Suppressor macrophage (primary cell): ENCODE data around the gene HFE.
A peak's percentile ranks its signal among the peaks of the same experiment; 100 is the strongest.
"Not testable (repeated sequence)": the region's sequence is repeated elsewhere in the genome, so short reads cannot be mapped to it uniquely, and the experiment has no call there.

Experiments used
- DNase-seq, 4 experiments: peaks; one replicate each; pipeline ENCODE4 v3.0.0-alpha.2; 2020 to 2022

Gene HFE

GRCh38 chr6:26113570-26113969 is 26.3 kb downstream of the HFE start:
- no peak for DNase-seq

DNA sequence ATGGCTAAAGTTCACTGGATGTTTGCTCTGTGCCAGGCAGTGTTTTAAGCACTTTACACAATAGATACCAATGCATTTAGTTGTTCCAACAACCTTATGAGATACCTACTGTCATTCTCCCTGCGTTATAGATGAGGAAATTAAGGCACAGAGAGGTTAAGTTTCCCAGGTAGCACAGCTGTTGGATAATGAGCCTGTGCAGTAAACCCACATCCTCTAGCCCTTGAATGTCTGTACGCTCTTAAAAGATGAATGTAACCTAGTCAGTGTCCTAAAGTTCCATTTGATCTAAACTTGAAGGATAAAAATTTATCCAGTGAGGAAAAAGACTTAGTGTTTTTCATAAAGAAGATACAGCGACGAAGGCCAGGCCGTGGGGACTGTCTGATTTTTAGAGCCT is 28.0 kb downstream of the HFE start:
- DNase-seq, result no peak

GRCh38 chr6:26116267-26116666 is 29.0 kb downstream of the HFE start:
- DNase-seq, result no peak

GRCh38 chr6:26118999-26119398 is 31.8 kb downstream of the HFE start:
- peak in 2 of 4 experiments; percentile 14 to 18 for DNase-seq

- not testable (repeated sequence) for DNase-seq
Observed at GRCh38 chr6:26120115-26120514, 32.9 kb downstream of the HFE start.

DNA sequence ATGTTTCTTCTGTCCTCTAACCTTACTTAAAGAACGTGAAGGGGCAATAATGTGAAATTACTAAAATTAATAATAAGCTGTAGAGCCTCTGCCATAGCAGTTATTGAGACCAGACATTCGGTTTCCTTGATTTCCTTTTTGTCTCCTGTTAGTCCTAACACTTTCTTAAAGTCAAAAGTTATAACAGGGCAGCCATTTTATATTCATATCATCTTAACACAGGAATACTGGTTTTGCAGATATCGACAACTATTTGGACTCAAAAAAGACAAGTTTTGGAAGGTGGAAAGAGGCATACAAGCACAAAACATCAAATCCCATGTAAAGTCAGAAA is 33.5 kb downstream of the HFE start:
- DNase-seq, result no peak

GRCh38 chr6:26121141-26122004 is 34.1 kb downstream of the HFE start:
- no peak for DNase-seq

DNA sequence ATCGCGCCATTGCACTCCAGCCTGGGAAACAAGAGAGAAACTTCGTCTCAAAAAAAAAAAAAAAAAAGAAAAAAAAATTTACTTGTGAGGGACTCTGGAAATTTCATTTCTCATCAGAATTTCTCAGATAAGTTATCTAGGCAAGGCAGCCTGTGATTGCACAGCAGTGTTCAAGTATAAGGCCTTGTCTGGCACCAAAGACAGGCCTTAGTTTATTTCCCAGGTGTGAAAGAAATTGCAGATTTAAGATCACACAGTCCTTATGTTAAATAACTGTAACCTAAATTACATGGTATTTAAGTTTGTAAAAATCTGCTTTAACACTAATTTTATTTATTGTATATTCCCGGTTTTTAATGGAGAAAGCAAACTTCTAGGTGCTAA is 34.8 kb downstream of the HFE start:
- no peak for DNase-seq

- DNase-seq, result peak in 1 of 4 experiments; percentile 14
Observed at GRCh38 chr6:26122402-26122792, 35.2 kb downstream of the HFE start.

- DNase-seq, result peak; percentile 95 to 99 (median 98)
Observed at GRCh38 chr6:26122793-26123674, 35.8 kb downstream of the HFE start.

GRCh38 chr6:26123675-26123946 is 36.4 kb downstream of the HFE start:
- no peak for DNase-seq

- DNase-seq, result peak; percentile 89 to 99 (median 98)
Observed at GRCh38 chr6:26123947-26124780, 36.9 kb downstream of the HFE start.

DNA sequence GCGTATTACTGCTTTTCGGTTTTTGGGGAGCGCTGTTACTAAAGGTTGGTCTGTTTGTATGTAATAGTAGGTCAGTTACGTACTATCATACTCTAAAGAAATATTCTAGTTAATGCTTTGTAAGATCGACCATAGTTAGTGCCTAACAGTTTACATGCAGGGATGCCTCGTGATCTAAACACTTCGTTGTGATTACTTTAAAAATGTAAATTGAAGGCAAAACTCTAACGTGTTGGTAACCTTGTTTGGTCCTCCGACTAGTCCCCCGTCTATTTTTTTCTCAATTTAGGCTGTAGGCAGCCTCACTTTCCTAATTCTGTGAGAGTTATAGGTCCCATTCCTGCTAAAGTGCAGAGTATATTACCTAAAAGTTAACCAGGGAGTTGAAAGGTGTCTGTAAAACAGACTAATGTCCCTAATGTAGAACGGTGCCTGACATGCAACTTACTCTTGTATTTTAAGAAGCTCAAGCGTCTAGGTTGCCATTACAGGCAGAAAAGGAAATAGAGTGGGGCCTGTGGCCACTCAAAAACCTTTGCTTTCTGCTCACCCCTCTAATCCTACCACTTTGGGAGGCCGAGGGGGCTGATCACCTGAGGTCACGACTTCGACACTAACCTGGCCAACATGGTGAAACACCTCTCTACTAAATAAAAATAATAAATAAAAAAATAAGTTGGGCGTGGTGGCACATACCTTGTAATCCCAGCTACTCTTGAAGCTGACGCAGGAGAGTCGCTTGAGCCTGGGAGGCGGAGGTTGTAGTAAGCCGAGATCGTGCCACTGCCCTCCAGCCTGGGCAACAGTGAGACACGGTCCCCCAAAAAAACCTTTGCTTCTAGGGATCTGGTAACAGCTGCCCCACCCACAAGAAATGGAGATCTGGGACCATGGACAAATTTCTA is 37.8 kb downstream of the HFE start:
- DNase-seq, result peak; percentile 36 to 45 (median 42)

DNA sequence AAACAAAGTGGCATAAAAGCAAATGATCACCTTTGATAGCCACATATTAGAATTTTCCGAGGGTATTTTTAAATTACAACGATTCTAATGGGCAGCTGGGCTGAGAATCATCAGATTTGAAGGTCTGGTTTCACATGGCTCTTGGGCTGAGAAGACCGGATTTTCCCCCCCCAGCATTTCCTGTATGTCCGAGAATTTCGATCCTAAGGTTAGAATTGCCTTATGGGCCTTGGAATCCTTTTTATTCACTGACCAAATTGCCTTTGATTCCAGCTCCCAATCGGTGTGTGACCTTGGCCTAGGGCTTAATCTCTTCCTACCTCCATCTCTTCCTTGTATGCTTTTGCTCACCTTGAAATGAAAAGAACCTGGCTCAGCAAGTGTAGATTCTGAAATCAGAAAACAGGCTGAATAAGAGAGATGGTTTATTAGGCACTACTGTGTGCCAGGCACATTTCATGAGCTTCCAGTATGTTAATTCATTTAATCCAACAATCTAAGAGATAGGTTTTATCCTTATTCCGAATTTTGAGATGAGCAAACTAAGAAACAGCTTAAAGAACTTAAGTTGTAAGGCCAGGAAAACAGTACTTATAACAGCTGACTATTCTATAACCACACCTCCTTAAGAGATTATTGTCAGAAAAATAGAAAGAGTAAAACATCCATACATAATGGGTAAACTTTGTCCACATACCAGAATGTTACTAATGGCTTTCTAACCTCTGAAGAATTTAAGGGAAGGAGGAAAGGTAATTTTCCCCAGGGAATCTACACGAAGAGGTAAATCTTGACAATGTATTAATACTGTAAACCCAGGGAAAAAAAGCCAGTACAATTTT is 39.4 kb downstream of the HFE start:
- DNase-seq, result no peak

DNA sequence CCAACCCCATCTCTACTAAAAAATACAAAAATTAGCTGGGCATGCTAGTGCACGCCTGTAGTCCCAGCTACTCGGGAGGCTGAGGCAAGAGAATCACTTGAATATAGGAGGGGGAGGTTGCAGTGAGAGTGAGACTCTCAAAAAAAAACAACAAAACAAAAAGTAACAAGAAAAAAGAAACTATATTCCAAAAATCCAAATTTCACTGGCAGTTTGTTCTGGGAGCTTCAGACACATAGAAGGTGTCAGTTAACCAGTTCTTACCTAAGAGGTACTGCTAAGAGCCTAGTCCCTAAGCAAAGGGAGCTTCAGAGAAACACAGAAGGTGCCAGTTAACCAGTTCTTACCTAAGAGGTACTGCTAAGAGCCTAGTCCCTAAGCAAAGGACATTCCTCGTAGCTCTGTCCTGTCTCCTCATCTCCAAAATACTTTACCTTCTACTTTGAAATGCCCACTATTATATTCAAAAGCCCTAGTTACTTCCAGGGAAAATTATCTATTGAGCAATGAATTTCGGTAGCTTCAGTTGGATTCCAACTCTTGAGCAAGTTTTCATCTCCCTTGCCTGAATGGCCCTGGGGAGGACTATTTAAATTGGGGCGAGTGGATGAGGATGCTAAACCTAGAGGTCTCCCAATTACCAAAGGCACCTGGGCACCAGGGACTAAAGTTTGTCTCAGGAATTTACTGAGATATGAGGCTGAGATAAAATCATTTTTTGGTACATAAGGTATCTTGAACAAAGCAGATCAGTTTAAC is 41.0 kb downstream of the HFE start:
- no peak for DNase-seq

- DNase-seq, result no peak
Observed at GRCh38 chr6:26129656-26130055, 42.4 kb downstream of the HFE start.

GRCh38 chr6:26130581-26131249 is 43.5 kb downstream of the HFE start:
- DNase-seq, result no peak

DNA sequence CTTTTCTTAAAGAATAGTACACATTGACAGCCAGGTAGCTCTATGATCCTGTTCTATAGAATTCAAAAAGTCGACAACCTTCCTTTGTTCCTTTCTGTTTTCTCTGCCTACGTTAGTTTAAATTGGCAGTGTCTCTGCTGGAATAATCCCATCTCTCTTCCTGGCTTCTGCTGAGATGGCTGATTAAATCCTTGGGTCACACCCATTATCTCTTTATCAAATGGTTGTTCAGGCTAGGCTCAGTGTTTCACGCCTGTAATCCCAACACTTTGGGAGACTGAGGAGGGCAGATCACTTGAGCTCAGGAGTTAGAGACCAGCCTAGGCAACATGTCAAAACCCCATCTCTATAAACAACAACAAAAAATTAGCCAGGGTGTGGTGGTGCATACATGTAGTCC is 44.4 kb downstream of the HFE start:
- no peak for DNase-seq

GRCh38 chr6:26133730-26134129 is 46.5 kb downstream of the HFE start:
- DNase-seq, result no peak

GRCh38 chr6:26136321-26136720 is 49.1 kb downstream of the HFE start:
- DNase-seq, result no peak
